Esophagus muscularis mucosa (tissue), 3 donors: Measurements from ENCODE around the gene IQGAP2.

Source experiments
- POLR2A ChIP-seq: fragments of 450-650 bp; IDR thresholded peaks from one replicate; pipeline ENCODE4 v1.6.1; 2017; ENCODE audit warnings: antibody characterized with exemption, moderate library complexity, mild to moderate bottlenecking, low read depth
- POLR2AphosphoS5 ChIP-seq, 2 donors: sonication (generic); formaldehyde crosslinking; IDR thresholded peaks; one replicate each; pipeline ENCODE4 v1.6.1; 2017; ENCODE audit warnings: antibody characterized with exemption in 2 of 2
- TF ChIP-seq, protein P1 (sequence below), 3 experiments: fragments of 200-600 bp in 2 of 3; fragments of 450-650 bp in 1 of 3; sonication (generic) in 2 of 3; IDR thresholded peaks; one replicate each; pipeline ENCODE4 v1.5.1; 2017 to 2019; ENCODE audit warnings: antibody characterized with exemption in 3 of 3, mild to moderate bottlenecking in 2 of 3, moderate library complexity in 1 of 3

GRCh38 chr5:76664079-76664478, 261.0 kb downstream of the IQGAP2 start:
- TF ChIP-seq, protein P1, sequence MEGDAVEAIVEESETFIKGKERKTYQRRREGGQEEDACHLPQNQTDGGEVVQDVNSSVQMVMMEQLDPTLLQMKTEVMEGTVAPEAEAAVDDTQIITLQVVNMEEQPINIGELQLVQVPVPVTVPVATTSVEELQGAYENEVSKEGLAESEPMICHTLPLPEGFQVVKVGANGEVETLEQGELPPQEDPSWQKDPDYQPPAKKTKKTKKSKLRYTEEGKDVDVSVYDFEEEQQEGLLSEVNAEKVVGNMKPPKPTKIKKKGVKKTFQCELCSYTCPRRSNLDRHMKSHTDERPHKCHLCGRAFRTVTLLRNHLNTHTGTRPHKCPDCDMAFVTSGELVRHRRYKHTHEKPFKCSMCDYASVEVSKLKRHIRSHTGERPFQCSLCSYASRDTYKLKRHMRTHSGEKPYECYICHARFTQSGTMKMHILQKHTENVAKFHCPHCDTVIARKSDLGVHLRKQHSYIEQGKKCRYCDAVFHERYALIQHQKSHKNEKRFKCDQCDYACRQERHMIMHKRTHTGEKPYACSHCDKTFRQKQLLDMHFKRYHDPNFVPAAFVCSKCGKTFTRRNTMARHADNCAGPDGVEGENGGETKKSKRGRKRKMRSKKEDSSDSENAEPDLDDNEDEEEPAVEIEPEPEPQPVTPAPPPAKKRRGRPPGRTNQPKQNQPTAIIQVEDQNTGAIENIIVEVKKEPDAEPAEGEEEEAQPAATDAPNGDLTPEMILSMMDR (IDR thresholded peaks at IDR 0.05) = no peak
- no peak for TF ChIP-seq POLR2A
- TF ChIP-seq POLR2AphosphoS5 (IDR thresholded peaks at IDR 0.05) = no peak
